SU-DHL-6 (cell line): ENCODE data around the gene CFAP58.

Experiments
- H2AFZ ChIP-seq: fragments of 200-600 bp; sonication (generic); 2 replicates; pipeline ENCODE4 v1.6.1; 2014; ENCODE audit warnings: low read depth, mild to moderate bottlenecking, moderate library complexity, mixed read lengths, antibody characterized with exemption, low read length; ENCODE audit not compliant: severe bottlenecking
- H3F3A ChIP-seq: fragments of 200-600 bp; shearing (Covaris generic); 2 replicates; pipeline ENCODE4 v1.6.0; 2016; ENCODE audit warnings: antibody characterized with exemption, mild to moderate bottlenecking; ENCODE audit not compliant: insufficient read depth
- H3K27ac ChIP-seq: fragments of 200-600 bp; sonication (generic); 2 replicates; pipeline ENCODE4 v1.5.1; 2016; ENCODE audit warnings: low read depth, mild to moderate bottlenecking, low read length, moderate library complexity, mixed read lengths
- H3K27me3 ChIP-seq: fragments of 200-600 bp; sonication (generic), shearing (Covaris generic); 2 replicates; pipeline ENCODE4 v1.6.0; 2014; ENCODE audit warnings: mild to moderate bottlenecking, low read length
- H3K36me3 ChIP-seq: fragments of 200-600 bp; sonication (generic); 2 replicates; pipeline ENCODE4 v1.6.1; 2014; ENCODE audit warnings: mild to moderate bottlenecking, low read length, mixed read lengths
- H3K4me2 ChIP-seq: fragments of 300-600, 200-600 bp; shearing (Covaris generic), sonication (generic); 2 replicates; pipeline ENCODE4 v1.6.0; 2014; ENCODE audit warnings: low read length, low read depth, mild to moderate bottlenecking; ENCODE audit not compliant: poor library complexity, severe bottlenecking
- H3K4me3 ChIP-seq: fragments of 200-600 bp; sonication (generic); 2 replicates; pipeline ENCODE4 v1.5.1; 2014; ENCODE audit warnings: antibody characterized with exemption, low read length, mild to moderate bottlenecking, mixed read lengths; ENCODE audit not compliant: insufficient read depth, poor library complexity, severe bottlenecking
- H3K79me2 ChIP-seq: fragments of 200-600 bp; sonication (generic); 2 replicates; pipeline ENCODE4 v1.6.1; 2014; ENCODE audit warnings: mild to moderate bottlenecking, low read length, moderate library complexity; ENCODE audit not compliant: insufficient read depth
- H3K9ac ChIP-seq: fragments of 200-600 bp; sonication (generic); 2 replicates; pipeline ENCODE4 v1.7.0; 2014; ENCODE audit warnings: mild to moderate bottlenecking, low read length
- H3K9me2 ChIP-seq: fragments of 200-600 bp; sonication (generic); replicated peaks from 2 replicates; pipeline ENCODE4 v1.6.1; 2014; ENCODE audit warnings: low read length; ENCODE audit not compliant: insufficient read depth
- H3K9me3 ChIP-seq: fragments of 200-600 bp; sonication (generic); 2 replicates; pipeline ENCODE4 v1.6.1; 2014; ENCODE audit warnings: low read length, mixed read lengths; ENCODE audit not compliant: insufficient read depth
- H4K20me1 ChIP-seq: fragments of 200-600 bp; sonication (generic); 2 replicates; pipeline ENCODE4 v1.6.1; 2014; ENCODE audit warnings: low read depth, mild to moderate bottlenecking, antibody characterized with exemption, low read length, moderate library complexity, mixed read lengths
- EZH2phosphoT487 ChIP-seq: fragments of 200-600 bp; sonication (generic), shearing (Covaris generic); conservative IDR thresholded peaks from 2 replicates; pipeline ENCODE4 v1.6.1; 2018; ENCODE audit warnings: mild to moderate bottlenecking, antibody characterized with exemption, low read length, moderate library complexity, mixed read lengths
- TF ChIP-seq, protein P1 (sequence below): fragments of 200-600 bp; sonication (generic); IDR thresholded peaks from one replicate; pipeline ENCODE4 v1.5.1; 2017; ENCODE audit warnings: antibody characterized with exemption, mild to moderate bottlenecking, low read length, moderate library complexity; ENCODE audit not compliant: insufficient read depth, poor library complexity, severe bottlenecking

Gene CFAP58

DNA sequence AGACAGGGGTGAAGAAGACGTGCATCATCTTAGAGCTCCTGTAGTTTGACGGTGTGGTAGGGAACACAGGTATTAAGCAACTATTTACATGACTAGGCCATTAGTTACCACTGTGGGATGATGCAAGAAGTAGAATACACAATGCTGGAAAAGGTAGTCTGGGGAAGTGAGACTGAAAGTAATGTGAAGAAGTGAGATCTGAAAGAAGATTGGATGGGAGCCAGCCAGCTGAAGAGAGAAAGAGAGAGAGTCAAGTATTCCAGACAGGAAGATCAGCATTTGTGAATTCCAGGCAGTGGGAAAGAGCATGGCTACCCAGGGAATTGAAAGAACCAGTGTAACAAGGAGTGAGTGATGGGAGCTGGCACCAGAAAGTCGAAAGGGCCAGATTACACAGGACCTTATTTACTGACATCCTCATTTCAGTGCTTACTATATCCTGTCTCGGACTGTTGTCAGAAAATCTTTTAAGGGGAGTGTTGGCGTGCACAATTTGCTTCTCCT is 4.0 kb upstream of the CFAP58 start:
- Histone ChIP-seq H3F3A (no peaks in the 10 kb centered on the region), H3K9me3 (no peaks in the 10 kb centered on the region), H3K27me3 (no peaks in the 10 kb centered on the region), H3K36me3 (no peaks in the 10 kb centered on the region), H3K9me2 (no peaks in the 10 kb centered on the region), H3K9ac (no peak overlapping the region), H4K20me1 (no peaks in the 10 kb centered on the region), H3K4me3 (no peak overlapping the region), H3K4me2 (peak overlapping the region; percentile 23), H3K79me2 (no peaks in the 10 kb centered on the region), H2AFZ (no peak overlapping the region), H3K27ac (no peak overlapping the region)
- TF ChIP-seq EZH2phosphoT487: no peak
- TF ChIP-seq, protein P1, sequence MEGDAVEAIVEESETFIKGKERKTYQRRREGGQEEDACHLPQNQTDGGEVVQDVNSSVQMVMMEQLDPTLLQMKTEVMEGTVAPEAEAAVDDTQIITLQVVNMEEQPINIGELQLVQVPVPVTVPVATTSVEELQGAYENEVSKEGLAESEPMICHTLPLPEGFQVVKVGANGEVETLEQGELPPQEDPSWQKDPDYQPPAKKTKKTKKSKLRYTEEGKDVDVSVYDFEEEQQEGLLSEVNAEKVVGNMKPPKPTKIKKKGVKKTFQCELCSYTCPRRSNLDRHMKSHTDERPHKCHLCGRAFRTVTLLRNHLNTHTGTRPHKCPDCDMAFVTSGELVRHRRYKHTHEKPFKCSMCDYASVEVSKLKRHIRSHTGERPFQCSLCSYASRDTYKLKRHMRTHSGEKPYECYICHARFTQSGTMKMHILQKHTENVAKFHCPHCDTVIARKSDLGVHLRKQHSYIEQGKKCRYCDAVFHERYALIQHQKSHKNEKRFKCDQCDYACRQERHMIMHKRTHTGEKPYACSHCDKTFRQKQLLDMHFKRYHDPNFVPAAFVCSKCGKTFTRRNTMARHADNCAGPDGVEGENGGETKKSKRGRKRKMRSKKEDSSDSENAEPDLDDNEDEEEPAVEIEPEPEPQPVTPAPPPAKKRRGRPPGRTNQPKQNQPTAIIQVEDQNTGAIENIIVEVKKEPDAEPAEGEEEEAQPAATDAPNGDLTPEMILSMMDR: no peak

- Histone ChIP-seq H3K9ac (no peak overlapping the region), H3K79me2 (no peaks in the 10 kb centered on the region), H3K27me3 (no peaks in the 10 kb centered on the region), H3K4me3 (no peak overlapping the region), H3K36me3 (no peaks in the 10 kb centered on the region), H2AFZ (no peak overlapping the region), H4K20me1 (no peaks in the 10 kb centered on the region), H3F3A (no peaks in the 10 kb centered on the region), H3K27ac (no peak overlapping the region), H3K9me3 (no peaks in the 10 kb centered on the region), H3K4me2 (peak overlapping the region; percentile 23), H3K9me2 (no peaks in the 10 kb centered on the region)
- TF ChIP-seq, protein P1: peak; percentile 13
- TF ChIP-seq EZH2phosphoT487: no peak
Observed at GRCh38 chr10:104350127-104350635, 3.5 kb upstream of the CFAP58 start.

GRCh38 chr10:104351061-104351702 is 2.5 kb upstream of the CFAP58 start:
- no peaks in the 10 kb centered on the region for H3K27me3 ChIP-seq
- H3K36me3 ChIP-seq: no peaks in the 10 kb centered on the region
- no peaks in the 10 kb centered on the region for H3K9me2 ChIP-seq
- H4K20me1 ChIP-seq: no peaks in the 10 kb centered on the region
- H3F3A ChIP-seq: no peaks in the 10 kb centered on the region
- H3K4me2 ChIP-seq: no peak overlapping the region
- no peak overlapping the region for H3K27ac ChIP-seq
- no peak for TF ChIP-seq EZH2phosphoT487
- TF ChIP-seq, protein P1: no peak
- no peak overlapping the region for H2AFZ ChIP-seq
- no peak overlapping the region for H3K9ac ChIP-seq
- H3K79me2 ChIP-seq: no peaks in the 10 kb centered on the region
- H3K4me3 ChIP-seq: no peak overlapping the region
- H3K9me3 ChIP-seq: no peaks in the 10 kb centered on the region
